HEK293 (cell line): ENCODE data around the gene TBRG1.

Source experiments
- CTCF ChIA-PET: fragments of 350-600 bp; formaldehyde crosslinking; extraction: SDS; loops from one replicate; lab custom pipeline; 2021; ENCODE audit warnings: antibody characterized with exemption; lab: Yijun Ruan, JAX
- POLR2A ChIA-PET: fragments of 300-600 bp; formaldehyde crosslinking; extraction: SDS; loops from one replicate; lab custom pipeline; 2020; ENCODE audit warnings: antibody characterized with exemption, inconsistent platforms; lab: Yijun Ruan, JAX
- H3K27ac ChIP-seq: fragments of 200-500 bp; sonication (Bioruptor generic); 2 replicates; pipeline ENCODE4 v1.5.1; 2014; ENCODE audit warnings: low read depth, low read length, control low read depth, inconsistent platforms; ENCODE audit errors: extremely low read depth
- H3K36me3 ChIP-seq, 2 experiments: fragments of 200-500 bp in 1 of 2; sonication (Bioruptor generic) in 1 of 2; 1 replicate in 1 of 2; 2 replicates in 1 of 2; pipeline ENCODE4 v1.5.1; 2014 to 2017; ENCODE audit warnings: inconsistent platforms in 2 of 2, low read length in 2 of 2; ENCODE audit not compliant: control insufficient read depth in 2 of 2, insufficient read depth in 1 of 2
- H3K4me1 ChIP-seq: fragments of 200-500 bp; sonication (Bioruptor generic); 2 replicates; pipeline ENCODE4 v1.5.1; 2014; ENCODE audit warnings: mild to moderate bottlenecking, low read length, inconsistent platforms; ENCODE audit not compliant: control insufficient read depth, insufficient read depth
- H3K4me3 ChIP-seq: 2 replicates; pipeline ENCODE4 v1.5.1; 2011; ENCODE audit warnings: low read depth, mild to moderate bottlenecking, control low read depth, low read length, moderate library complexity
- H3K9me3 ChIP-seq: fragments of 200-500 bp; sonication (Bioruptor generic); 2 replicates; pipeline ENCODE4 v1.5.1; 2014; ENCODE audit warnings: low read depth, low read length, inconsistent platforms; ENCODE audit not compliant: control insufficient read depth, insufficient read depth
- ATF2 ChIP-seq: fragments of 450-650 bp; formaldehyde crosslinking; IDR thresholded peaks from 2 replicates; pipeline ENCODE4 v1.5.1; 2016; ENCODE audit warnings: missing biosample characterization, missing genetic modification characterization, low read depth
- EGR2 ChIP-seq: fragments of 450-650 bp; formaldehyde crosslinking; IDR thresholded peaks from 2 replicates; pipeline ENCODE4 v1.5.1; 2016; ENCODE audit warnings: low read depth, missing biosample characterization, missing genetic modification characterization
- SETDB1 ChIP-seq: IDR thresholded peaks from one replicate; pipeline ENCODE4 v1.6.1; 2017; ENCODE audit warnings: mild to moderate bottlenecking, low read length, moderate library complexity, mixed read lengths; ENCODE audit not compliant: insufficient read length
- SP7 ChIP-seq: fragments of 450-650 bp; formaldehyde crosslinking; IDR thresholded peaks from 2 replicates; pipeline ENCODE4 v1.5.1; 2016; ENCODE audit warnings: missing biosample characterization, missing genetic modification characterization
- YY1 ChIP-seq: fragments of 450-650 bp; formaldehyde crosslinking; IDR thresholded peaks from 2 replicates; pipeline ENCODE4 v1.5.1; 2018; ENCODE audit warnings: missing biosample characterization, missing genetic modification characterization
- YY2 ChIP-seq: fragments of 450-650 bp; formaldehyde crosslinking; IDR thresholded peaks from 2 replicates; pipeline ENCODE4 v1.5.1; 2016; ENCODE audit warnings: missing biosample characterization, missing genetic modification characterization
- ZBTB1 ChIP-seq: fragments of 450-650 bp; formaldehyde crosslinking; IDR thresholded peaks from 2 replicates; pipeline ENCODE4 v1.5.1; 2016; ENCODE audit warnings: missing biosample characterization, missing genetic modification characterization
- ZEB2 ChIP-seq: fragments of 450-650 bp; formaldehyde crosslinking; IDR thresholded peaks from 2 replicates; pipeline ENCODE4 v1.5.1; 2016; ENCODE audit warnings: missing biosample characterization, missing genetic modification characterization
- ZNF324 ChIP-seq: fragments of 450-650 bp; formaldehyde crosslinking; IDR thresholded peaks from 2 replicates; pipeline ENCODE4 v1.5.1; 2016; ENCODE audit warnings: missing biosample characterization, missing genetic modification characterization
- ZNF416 ChIP-seq: fragments of 450-650 bp; formaldehyde crosslinking; IDR thresholded peaks from 2 replicates; pipeline ENCODE4 v1.5.1; 2016; ENCODE audit warnings: missing biosample characterization, missing genetic modification characterization
- ZNF473 ChIP-seq: fragments of 450-650 bp; formaldehyde crosslinking; IDR thresholded peaks from 2 replicates; pipeline ENCODE4 v1.5.1; 2017; ENCODE audit warnings: missing biosample characterization, missing genetic modification characterization
- ZNF529 ChIP-seq: fragments of 450-650 bp; formaldehyde crosslinking; IDR thresholded peaks from 2 replicates; pipeline ENCODE4 v1.5.1; 2017; ENCODE audit warnings: missing genetic modification characterization, missing biosample characterization; ENCODE audit not compliant: insufficient replicate concordance
- ZNF585B ChIP-seq: fragments of 450-650 bp; formaldehyde crosslinking; IDR thresholded peaks from 2 replicates; pipeline ENCODE4 v1.5.1; 2016; ENCODE audit warnings: missing biosample characterization, missing genetic modification characterization
- ZNF843 ChIP-seq: fragments of 450-650 bp; formaldehyde crosslinking; IDR thresholded peaks from 2 replicates; pipeline ENCODE4 v1.5.1; 2016; ENCODE audit warnings: missing biosample characterization, missing genetic modification characterization
- ZXDB ChIP-seq: fragments of 450-650 bp; formaldehyde crosslinking; IDR thresholded peaks from 2 replicates; pipeline ENCODE4 v1.5.1; 2016; ENCODE audit warnings: missing biosample characterization, missing genetic modification characterization
- TF ChIP-seq, protein P1 (sequence below): fragments of 450-650 bp; formaldehyde crosslinking; IDR thresholded peaks from 2 replicates; pipeline ENCODE4 v1.5.1; 2016; ENCODE audit warnings: missing biosample characterization, missing genetic modification characterization
- TF ChIP-seq, protein P2 (sequence below): fragments of 450-650 bp; formaldehyde crosslinking; IDR thresholded peaks from 2 replicates; pipeline ENCODE4 v1.5.1; 2016; ENCODE audit warnings: missing biosample characterization, missing genetic modification characterization, borderline replicate concordance
- TF ChIP-seq, protein P3 (sequence below): fragments of 450-650 bp; formaldehyde crosslinking; IDR thresholded peaks from 2 replicates; pipeline ENCODE4 v1.5.1; 2016; ENCODE audit warnings: missing biosample characterization, missing genetic modification characterization

The TBRG1 gene

DNA sequence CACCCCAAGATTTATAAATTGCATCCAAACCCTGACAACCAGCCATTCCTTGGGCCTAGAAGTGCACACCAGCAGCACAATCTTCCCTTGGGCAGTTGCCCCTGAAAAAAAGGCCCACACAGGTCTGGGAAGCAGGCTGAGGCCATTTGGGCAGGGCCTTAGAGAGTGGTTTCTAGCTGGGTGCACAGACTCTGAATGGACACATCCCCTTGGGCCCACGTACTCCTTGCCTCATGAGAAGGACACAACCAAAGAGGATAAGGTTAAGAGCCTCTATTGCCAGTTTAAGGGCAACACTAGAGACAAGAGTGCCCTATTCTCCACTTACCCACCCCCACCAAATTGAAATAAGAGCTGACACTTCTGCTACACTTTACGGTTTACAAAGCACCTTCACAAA is 12.4 kb upstream of the TBRG1 start:
- no peaks in the 10 kb centered on the region for H3K4me1 ChIP-seq
- POLR2A ChIA-PET, result interaction anchor here (1.4 kb wide), 1 partner anchor 12 kb away, joined by 3 read pairs; the partner anchor contains the start of gene TBRG1
- H3K27ac ChIP-seq, result no peak overlapping the region
- H3K9me3 ChIP-seq, result no peaks in the 10 kb centered on the region
- H3K4me3 ChIP-seq, result no peak overlapping the region
- CTCF ChIA-PET, result interaction anchor here (0.5 kb wide), 1 partner anchor 154 kb away, joined by 3 read pairs; no protein-coding TSS in a partner anchor
- no peaks in the 10 kb centered on the region for H3K36me3 ChIP-seq
- TF ChIP-seq ZNF416 (tag by site-specific recombination), result no peak
- no peak for TF ChIP-seq ZNF324 (tag by site-specific recombination)
- TF ChIP-seq ZNF473 (tag by site-specific recombination), result no peak
- no peak for TF ChIP-seq ZXDB (tag by site-specific recombination)
- TF ChIP-seq, protein P1, sequence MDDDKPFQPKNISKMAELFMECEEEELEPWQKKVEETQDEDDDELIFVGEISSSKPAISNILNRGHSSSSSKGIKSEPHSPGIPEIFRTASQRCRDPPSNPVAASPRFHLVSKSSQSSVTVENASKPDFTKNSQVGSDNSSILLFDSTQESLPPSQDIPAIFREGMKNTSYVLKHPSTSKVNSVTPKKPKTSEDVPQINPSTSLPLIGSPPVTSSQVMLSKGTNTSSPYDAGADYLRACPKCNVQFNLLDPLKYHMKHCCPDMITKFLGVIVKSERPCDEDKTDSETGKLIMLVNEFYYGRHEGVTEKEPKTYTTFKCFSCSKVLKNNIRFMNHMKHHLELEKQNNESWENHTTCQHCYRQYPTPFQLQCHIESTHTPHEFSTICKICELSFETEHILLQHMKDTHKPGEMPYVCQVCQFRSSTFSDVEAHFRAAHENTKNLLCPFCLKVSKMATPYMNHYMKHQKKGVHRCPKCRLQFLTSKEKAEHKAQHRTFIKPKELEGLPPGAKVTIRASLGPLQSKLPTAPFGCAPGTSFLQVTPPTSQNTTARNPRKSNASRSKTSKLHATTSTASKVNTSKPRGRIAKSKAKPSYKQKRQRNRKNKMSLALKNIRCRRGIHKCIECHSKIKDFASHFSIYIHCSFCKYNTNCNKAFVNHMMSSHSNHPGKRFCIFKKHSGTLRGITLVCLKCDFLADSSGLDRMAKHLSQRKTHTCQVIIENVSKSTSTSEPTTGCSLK (tag by site-specific recombination), result no peak
- no peak for TF ChIP-seq ATF2 (tag by site-specific recombination)
- TF ChIP-seq ZNF843 (tag by site-specific recombination), result no peak
- no peak for TF ChIP-seq EGR2 (tag by site-specific recombination)
- no peak for TF ChIP-seq ZNF529 (tag by site-specific recombination)
- TF ChIP-seq ZBTB1, result no peak
- no peak for TF ChIP-seq ZEB2 (tag by site-specific recombination)
- TF ChIP-seq, protein P2, sequence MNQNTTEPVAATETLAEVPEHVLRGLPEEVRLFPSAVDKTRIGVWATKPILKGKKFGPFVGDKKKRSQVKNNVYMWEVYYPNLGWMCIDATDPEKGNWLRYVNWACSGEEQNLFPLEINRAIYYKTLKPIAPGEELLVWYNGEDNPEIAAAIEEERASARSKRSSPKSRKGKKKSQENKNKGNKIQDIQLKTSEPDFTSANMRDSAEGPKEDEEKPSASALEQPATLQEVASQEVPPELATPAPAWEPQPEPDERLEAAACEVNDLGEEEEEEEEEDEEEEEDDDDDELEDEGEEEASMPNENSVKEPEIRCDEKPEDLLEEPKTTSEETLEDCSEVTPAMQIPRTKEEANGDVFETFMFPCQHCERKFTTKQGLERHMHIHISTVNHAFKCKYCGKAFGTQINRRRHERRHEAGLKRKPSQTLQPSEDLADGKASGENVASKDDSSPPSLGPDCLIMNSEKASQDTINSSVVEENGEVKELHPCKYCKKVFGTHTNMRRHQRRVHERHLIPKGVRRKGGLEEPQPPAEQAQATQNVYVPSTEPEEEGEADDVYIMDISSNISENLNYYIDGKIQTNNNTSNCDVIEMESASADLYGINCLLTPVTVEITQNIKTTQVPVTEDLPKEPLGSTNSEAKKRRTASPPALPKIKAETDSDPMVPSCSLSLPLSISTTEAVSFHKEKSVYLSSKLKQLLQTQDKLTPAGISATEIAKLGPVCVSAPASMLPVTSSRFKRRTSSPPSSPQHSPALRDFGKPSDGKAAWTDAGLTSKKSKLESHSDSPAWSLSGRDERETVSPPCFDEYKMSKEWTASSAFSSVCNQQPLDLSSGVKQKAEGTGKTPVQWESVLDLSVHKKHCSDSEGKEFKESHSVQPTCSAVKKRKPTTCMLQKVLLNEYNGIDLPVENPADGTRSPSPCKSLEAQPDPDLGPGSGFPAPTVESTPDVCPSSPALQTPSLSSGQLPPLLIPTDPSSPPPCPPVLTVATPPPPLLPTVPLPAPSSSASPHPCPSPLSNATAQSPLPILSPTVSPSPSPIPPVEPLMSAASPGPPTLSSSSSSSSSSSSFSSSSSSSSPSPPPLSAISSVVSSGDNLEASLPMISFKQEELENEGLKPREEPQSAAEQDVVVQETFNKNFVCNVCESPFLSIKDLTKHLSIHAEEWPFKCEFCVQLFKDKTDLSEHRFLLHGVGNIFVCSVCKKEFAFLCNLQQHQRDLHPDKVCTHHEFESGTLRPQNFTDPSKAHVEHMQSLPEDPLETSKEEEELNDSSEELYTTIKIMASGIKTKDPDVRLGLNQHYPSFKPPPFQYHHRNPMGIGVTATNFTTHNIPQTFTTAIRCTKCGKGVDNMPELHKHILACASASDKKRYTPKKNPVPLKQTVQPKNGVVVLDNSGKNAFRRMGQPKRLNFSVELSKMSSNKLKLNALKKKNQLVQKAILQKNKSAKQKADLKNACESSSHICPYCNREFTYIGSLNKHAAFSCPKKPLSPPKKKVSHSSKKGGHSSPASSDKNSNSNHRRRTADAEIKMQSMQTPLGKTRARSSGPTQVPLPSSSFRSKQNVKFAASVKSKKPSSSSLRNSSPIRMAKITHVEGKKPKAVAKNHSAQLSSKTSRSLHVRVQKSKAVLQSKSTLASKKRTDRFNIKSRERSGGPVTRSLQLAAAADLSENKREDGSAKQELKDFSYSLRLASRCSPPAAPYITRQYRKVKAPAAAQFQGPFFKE (tag by site-specific recombination), result no peak
- no peak for TF ChIP-seq SP7 (tag by site-specific recombination)
- no peak for TF ChIP-seq SETDB1
- TF ChIP-seq, protein P3, sequence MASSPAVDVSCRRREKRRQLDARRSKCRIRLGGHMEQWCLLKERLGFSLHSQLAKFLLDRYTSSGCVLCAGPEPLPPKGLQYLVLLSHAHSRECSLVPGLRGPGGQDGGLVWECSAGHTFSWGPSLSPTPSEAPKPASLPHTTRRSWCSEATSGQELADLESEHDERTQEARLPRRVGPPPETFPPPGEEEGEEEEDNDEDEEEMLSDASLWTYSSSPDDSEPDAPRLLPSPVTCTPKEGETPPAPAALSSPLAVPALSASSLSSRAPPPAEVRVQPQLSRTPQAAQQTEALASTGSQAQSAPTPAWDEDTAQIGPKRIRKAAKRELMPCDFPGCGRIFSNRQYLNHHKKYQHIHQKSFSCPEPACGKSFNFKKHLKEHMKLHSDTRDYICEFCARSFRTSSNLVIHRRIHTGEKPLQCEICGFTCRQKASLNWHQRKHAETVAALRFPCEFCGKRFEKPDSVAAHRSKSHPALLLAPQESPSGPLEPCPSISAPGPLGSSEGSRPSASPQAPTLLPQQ (tag by site-specific recombination), result no peak
- no peak for TF ChIP-seq YY2 (tag by site-specific recombination)
- TF ChIP-seq YY1 (tag by site-specific recombination), result no peak
- no peak for TF ChIP-seq ZNF585B (tag by site-specific recombination)
- TF ChIP-seq, all 188 proteins: peak for 0
